ENCODE results near the gene MXI1.

GRCh38 chr10:110317866-110318850 lies 110.8 kb downstream of the MXI1 start:
- no peak for TF ChIP-seq CTCF (IDR thresholded peaks at IDR 0.05)
- TF ChIP-seq POLR2A (IDR thresholded peaks at IDR 0.05): no peak
